G401.6 (cell line): Measurements from ENCODE around the gene PEDS1.
"Not testable (repeated sequence)": the region's sequence is repeated elsewhere in the genome, so short reads cannot be mapped to it uniquely, and the experiment has no call there.

ENCODE experiments used
- FAIRE-seq: peaks from 2 replicates; lab custom pipeline; 2012; peaks lifted over from hg19 to GRCh38; lab: Jason Lieb, UNC

Gene PEDS1

DNA sequence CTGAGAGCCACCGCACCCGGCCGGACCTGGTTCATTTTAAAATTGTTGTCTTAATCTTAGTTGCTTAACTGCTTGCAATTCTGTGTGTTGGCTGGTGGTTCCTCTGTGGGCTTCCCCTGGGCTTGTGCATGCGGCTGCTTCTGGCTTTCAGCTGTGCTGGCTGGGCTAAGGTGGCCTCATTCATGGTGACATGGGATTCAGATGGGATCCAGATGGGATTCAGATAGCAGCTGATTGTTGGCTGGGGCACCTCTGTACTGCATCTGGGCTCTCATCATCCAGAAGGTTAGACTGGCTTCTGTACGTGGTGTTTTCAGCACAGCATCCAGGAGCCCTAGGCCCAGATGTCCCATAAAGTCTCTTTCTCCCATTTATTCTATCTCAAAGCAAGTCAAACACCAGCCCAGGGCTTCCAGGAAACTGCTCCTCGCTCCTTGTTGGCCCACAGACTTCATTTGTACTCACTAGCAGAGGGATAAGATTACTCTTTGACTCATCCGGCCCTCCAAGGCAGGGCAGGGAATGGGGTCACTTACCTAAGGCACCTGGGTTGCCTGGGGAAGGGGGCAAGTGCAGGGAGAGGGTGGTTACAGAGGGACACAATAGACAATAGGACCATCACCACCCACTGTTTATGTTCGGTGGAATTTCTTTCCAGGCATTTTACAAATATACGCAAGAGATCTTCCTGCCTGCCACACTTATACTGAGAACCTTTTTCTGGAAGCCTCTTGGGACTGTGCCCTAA is 10.2 kb upstream of the PEDS1 start:
- no peak for FAIRE-seq

DNA sequence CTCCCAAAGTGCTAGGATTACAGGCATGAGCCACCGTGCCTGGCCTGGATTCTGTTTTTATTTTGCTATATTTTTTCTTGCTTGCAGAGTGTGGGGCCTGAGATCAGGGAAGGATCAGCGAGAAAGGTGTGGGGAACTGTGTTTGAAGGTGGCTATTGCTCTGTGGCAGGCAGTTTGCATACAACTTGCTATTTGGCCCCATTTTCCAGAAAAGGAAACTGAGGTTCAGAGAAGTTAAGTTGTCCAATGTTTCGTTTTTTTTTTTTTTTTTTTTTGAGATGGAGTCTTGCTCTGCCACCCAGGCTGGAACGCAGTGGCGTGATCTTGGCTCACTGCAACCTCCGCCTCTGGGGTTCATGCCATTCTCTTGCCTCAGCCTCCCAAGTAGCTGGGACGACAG is 8.0 kb upstream of the PEDS1 start:
- not testable (repeated sequence) for FAIRE-seq

DNA sequence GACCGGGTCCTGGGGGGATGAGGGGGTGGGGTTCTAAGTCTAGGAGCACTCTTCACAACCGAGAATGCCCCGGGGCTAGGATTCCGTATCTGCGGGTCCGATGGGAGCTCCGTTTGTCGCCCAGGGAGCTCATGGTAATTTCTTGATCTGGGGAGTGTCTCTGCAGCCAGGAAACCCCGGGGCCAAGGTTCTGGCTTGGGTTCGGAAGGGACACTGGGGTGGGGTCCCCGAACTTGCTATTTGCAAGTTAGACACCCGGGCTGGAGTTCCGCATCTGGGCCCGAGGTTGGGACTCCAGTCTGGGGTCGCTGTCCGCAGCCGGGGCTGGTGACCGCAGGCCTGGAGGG is 397 bp downstream of the PEDS1 start:
- no peak for FAIRE-seq

DNA sequence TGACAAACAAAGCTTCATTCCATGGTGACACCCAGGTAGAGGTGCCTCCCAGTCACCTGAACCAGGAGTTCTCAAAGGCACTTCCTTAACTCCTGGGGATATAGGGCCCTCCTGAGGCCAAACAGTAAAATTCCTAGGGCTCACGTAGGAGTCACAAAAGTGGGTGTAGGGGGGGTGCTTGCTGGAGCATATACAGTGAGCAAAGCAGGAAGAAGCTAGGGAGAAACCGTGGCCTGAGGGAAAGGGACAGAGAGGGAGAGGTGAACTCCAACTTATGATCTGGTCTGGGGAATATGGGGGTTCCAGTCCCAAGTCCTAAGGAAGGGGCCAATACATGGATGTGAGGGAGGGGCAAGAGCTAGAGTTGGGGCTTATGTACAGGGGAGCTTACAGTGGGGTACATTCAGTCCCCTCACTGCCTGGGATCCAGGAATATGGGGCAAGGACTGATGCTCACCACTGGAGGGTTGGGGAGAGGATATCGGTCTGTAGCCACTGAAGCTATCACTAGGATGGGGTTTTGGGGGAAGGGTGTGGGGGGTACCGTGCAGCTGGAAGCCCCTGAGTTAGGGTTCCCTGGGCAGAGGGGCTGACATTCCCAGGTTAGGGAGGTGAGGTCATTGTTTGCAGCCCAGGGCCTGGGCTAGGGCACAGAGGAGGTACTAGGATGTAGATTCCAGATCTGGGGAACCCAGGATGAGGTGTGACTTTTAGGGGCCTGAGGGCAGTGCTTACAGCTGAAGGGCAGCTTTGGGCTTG is 950 bp downstream of the PEDS1 start:
- FAIRE-seq, result no peak

DNA sequence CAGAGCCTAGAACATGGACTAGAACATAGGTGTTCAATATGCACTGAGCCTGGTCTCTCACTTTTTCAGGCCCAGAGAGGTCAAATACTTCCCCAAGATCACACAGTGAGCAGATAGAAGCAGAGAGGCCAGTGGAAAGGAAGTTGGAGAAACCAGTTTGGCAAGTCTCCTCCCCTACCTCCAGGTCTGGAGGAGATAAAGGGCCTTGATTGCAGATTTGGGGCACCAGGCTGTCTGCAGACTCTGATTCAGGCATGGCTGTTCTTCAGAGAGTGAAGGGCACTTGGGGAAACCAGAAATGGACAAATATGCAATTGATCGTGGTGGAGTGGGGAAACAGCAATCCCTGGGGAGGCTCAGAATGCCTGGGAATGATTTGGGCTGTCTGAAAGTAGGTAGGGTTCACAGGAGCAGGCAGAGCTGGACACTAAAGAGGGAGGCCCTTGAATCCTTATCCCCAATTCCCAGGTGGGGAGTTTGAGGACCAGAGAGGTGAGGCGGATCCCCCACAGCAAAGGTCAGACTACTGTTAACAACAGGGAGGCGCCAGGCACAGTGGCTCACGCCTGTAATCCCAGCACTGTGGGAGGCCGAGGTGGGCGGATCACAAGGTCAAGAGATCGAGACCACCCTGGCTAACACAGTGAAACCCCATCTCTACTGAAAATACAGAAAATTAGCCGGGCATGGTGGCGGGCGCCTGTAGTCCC is 2.3 kb downstream of the PEDS1 start:
- FAIRE-seq, result no peak

DNA sequence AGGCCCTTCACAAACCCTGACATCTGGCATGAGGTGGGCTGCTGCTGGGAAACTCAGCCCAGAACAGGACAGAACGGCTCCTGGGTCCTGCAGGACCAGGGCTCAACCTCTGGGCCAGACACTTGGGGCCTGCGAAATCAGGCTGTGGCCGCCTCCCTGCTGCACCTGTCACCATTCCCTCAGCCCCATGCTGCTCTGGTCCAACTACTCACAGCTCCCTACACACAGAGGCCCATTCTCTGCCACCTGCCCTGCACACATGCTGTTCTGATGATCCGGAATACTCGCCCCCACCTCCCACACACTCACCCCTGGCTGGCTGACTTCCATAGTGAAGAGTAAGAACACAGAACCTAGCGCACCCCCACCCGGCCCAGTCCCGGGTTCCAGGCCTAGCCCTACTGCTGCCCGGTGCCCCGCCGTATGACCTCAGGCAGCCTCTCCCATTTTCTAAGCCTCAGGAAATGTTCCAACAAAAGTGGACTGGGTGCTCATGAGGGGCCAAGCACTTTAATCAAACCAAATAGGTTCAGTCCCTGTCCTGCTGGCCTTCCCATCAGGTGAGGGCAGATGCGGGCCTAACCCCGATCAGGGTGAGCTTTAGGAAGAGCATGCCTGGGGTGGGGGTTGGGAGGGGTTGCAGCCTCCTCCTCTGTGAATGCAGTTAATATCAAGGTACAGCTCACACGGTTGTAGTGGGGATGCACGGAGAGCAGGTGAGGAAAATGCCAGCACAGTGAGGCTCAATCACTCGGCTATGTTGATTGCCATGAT is 3.9 kb downstream of the PEDS1 start:
- no peak for FAIRE-seq

DNA sequence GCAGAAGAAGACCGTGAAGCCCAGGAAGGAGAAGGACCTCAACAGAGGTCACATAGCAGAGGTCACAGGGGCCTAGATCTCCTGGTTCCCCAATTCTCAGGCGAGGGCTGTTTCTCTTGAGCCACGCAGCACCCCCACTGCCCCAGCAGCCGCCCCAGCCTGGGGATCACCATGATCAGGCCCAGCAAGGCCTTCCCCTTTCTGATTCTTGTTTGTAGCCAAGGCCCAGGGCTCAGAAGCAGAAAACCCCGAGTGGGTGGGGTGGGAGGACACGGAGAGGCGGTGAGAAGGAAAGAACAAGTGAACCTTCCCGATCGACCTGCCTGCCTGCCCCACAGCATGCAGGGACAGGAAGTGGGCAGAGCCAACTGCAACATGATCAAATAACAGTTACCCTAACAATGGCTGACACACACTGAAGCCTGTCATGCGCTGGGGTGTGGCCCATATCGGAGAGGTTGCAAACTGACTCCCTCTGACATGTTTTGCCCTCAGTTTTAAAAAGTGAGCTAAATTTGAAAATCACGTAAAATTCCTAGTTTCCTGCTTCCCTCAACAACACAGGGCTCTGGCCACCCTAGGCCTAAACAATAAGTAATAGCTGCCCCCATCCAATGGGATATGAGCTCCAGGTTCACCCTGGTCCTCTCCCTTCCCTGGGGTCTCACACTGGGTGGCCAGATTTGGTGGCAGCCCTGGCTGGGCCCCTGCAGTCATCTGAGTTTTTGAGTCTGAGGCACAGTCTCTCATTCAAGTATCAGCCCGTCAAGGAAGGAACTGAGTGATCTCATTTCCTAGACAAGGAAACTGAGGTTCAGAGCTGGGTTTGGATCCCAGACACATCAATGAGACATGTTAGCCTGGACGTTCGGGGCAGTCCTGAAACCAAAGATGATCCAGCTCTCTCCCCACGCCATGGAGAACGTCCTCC is 6.5 kb downstream of the PEDS1 start:
- FAIRE-seq, result no peak

DNA sequence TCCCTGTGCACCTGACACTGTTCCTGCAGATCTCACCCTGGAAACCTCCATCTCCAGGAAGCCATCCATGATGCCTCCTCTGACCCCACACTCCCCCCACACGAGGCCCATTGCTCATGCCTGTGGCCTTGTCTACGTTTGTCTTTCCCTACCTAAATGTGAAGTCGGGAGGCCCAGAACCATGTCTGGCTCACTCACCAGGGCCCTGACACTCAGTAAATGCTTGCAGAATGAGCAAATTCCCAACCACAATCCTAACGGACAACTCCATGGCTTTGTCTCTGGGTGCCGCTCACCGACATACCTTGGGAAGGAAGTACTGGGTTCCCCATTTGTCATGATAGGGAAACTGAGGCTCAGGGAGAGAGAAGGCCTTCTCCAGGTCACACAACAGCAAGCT is 7.3 kb downstream of the PEDS1 start:
- no peak for FAIRE-seq

DNA sequence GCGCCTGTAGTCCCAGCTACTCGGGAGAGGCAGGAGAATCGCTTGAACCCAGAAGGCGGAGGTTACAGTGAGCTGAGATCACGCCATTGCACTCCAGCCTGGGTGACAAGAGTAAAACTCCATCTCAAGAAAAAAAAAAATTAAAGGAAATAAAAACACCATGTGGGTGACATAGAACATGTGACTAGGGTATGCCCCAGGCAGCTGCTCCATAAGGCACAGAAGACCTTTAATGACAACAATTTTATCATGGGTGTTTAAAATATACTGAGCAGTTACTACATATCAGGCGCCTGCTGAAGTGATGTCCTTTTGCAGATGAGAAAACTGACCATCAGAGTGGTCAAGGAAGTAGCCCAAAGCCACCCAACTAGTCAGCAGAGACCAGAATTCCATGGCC is 8.0 kb downstream of the PEDS1 start:
- FAIRE-seq, result no peak

DNA sequence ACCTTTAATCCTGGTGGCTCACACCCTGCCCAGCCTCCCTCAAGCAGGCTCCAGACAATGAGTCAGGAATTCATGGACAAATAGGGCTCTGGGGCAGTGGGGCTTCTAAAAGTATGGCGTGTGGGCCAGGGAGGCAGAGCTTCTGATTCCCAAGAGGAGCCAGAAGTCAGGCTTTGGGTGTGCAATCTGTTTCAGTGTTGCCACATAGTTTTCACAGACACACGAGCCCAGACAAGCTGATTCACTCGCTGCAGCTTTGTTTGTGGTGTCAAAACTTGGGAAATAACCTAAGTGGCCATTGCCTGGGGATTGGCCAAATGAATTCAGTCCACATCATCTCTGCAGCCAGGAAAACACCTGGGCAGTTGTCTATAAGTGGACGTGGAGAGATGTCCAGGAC is 9.2 kb downstream of the PEDS1 start:
- no peak for FAIRE-seq

DNA sequence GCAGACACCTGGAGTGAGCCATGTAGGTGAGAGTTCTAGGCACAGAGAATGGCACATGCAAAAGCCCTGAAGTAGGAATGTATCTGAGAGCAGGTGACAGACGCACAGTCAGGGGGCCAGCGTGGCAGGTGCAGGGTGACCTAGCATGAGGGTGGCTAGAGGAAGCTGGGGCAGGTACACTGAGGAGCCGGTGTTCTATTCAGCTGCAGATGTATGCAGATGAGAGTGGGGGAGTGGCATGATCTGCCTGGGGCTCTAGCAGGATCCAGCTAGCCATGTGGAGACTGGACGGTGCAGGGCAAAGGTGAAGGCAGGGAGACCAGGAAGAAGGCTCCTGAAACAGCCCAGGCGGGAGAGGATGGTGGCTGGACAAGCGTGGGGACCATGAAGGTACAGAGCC is 10.7 kb downstream of the PEDS1 start:
- FAIRE-seq, result no peak

DNA sequence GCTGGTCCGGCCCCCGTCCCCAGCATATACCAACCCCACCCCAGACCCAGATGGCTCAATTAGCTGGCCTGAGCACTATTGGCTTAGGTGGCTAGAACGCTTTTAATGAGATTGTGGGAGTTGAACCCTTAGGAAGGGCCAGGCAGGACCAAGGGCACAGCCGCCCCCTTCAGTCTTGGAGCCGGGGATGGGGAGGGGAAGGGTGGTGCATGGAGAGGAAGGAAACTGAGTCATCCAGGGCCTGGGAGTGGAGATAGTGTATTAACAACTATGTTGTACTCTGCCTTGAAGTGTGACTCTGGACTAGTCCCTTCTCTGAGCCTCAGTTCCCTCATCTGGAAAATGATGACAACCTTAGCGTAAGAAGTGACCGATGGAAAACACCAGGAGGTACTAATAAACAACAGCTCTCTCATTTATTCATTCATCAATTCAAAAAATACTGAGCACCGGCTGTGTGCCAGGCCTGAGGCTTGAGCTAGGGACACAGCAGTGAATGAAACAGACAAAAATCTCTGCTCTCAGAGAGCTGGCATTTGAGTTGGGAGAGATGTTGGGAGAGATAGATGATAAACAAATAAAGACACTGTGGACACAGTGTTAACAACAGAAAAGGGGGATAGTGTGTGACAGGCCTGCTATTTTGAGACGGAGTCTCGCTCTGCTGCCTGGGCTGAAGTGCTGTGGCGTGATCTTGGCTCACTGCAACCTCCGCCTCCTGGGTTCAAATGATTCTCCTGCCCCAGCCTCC is 11.5 kb downstream of the PEDS1 start:
- no peak for FAIRE-seq

DNA sequence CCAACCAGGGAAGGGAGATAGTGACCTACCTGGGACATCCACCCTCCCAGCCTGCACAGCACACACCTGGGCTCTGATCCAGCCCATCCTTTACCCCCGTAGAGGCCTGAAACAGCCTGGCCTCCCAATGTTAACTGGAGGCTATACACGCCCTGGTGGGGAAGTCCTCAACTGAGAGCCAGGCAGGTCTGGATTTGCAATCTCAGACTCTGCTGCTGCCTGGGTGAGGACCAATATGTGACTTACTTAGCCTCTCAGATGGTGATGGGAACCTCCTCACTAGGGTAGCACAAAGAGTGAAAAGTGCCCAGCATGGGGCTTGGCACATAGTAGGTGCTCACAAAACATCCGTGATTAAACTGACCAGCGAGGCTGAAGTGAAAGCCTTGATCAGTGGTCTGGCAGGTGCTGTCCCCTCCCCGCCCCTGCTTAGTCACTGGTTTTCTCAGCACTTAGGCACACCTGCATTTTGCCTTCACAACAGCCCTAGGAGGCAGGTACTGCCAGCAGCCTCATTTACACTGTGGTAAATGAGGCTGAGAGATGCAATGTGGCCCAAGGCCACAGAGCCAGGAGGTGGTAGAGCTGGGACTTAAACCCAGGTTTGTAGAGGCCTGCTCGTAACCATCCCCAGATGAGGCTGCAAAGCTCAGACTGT is 12.4 kb downstream of the PEDS1 start:
- no peak for FAIRE-seq

DNA sequence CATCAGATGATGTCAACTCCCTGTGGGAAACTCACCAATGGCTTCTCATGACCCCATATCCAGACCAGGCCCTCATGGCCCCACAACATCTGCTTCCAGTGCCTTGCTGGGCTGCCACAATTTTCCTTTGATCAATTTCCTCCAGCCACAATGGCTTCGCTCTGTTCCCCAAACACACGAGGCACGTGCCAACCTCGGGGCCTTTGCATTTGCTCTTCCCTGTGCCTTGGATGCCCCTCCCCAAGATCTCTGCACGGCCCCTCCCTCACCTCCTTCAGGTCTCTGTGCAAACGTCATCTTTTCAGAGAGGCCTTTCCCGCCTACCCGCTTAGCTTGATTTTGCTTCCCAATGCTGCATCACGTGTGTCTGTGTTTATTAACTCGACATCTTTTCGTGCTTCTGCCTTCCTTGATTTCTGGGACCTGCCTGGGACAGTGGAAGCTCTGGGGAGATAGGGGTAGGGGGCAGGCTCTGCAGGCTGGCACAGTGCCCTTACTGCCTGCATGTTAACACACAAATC is 13.1 kb downstream of the PEDS1 start:
- FAIRE-seq, result no peak

DNA sequence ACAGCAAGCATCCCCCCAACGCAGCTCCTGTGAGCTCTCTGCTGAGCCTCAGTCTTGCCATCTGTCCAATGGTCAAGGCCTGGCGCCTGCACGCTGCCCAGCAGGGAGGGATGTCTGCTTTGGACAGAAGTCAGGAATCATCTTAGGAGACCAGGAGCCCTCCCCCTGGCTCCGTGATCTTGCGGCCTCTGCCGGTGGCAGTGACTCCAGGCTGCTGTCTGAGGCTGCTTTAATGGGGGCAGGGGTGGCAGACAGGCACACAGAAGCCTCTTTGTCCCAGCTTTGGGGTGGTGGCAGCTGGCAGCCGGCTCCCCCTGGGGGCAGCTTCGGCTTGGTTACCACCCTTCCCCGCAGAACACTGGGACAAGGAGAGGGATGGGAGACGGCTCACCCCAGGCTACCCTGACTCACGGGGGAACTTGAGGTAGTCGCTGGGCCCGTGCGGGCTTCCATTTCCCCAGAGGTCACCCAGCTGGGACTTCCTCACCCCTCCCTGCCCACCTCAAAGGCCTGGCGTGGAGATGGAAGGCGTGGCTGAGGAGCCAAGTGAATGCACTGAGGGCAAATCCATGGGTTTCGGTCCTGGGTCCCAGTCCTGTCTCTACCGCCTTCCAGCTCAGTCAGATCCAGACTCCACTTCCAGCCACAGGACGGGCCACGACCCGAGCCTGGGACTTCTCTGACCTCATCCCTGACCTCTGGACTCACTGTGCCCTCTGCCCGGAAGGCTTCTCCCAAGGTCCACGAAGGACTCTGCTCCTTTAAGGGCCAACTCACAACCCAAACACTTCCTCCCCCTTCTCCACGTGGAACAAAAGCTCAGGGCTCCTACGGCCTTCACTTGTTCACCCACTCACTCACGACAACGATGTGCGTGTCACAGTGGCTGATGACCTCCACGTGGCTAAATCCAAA is 14.8 kb downstream of the PEDS1 start:
- no peak for FAIRE-seq

DNA sequence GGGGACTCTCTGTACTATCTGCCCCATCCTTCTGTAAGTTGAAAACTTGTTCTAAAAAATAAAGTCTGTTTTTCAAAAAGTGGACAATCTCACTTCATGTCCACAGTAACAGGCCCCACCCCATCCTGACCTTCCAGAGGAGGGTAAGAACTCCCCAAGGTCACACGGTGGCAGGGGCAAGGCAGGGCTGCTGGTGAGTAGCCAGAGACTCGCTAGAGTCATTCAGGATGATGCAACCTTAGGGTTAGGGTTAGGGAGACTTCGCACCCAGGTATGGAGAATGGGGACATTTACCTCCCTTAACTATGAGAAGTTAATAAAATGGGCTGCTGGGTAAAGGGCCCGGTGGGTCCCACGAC is 15.4 kb downstream of the PEDS1 start:
- no peak for FAIRE-seq

DNA sequence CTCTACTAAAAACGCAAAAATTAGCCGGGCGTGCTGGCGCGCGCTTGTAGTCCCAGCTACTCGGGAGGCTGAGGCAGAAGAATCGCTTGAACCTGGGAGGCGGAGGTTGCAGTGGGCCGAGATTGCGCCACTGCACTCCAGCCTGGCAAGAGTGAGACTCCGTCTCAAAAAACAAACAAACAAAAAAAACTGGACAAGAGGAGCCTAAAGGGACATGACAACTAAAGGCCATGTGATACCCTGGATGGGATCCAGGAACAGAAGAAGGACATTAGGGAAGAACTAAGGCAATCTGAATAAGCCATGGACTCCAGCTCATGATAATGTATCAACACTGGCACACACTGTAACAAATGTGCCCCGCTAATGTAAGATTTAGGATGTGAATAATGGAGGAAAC is 15.8 kb downstream of the PEDS1 start:
- FAIRE-seq, result not testable (repeated sequence)

DNA sequence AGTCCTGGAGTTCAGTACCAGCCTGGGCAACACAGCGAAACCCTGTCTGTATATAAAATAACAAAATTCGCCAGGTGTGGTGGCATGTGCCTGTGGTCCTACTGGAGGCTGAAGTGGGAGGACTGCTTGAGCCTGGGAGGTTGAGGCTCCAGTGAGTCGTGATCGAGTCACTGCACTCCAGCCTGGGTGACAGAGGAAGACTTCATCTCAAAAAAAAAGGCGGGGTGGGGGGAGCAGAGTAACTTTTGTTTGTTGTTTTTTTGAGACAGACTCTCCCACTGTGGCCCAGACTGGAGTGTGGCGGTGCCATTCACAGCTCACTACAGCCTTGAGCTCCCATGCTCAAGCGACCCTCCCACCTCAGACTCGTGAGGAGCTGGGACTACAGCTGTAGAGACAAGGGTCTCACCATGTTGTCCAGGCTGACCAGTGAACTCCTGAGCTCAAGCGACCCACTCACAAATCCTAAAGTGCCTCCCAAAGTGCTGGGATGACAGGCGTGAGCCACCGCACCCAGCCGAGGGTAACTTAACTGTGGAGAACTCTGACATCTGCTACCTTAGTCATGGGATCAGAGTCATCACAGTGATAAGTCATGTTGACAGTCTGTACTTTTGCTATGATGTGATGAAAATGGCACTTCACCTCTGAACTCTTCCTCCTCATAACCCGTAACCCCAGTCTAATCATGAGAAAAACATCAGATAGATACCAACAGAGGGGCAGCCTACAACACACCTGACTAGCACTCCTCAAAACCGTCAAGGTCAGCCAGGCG is 16.5 kb downstream of the PEDS1 start:
- FAIRE-seq, result no peak
